Right atrium auricular region (tissue), 2 donors: ENCODE data around the gene HDAC10. TPM values are rescaled to one million over a fixed set of nuclear protein-coding genes. Genes with fewer than 3 reads are reported as not detected.

ENCODE experiments used
- DNase-seq: peaks from one replicate; pipeline ENCODE4 v3.0.0-alpha.2; 2019; ENCODE audit warnings: low spot score
- H3K27ac ChIP-seq, 2 donors: fragments of 200-600 bp; sonication (generic); 1 replicate in 1 of 2; 2 replicates in 1 of 2; pipeline ENCODE4 v1.5.1; 2016 to 2019
- H3K27me3 ChIP-seq, 2 donors: fragments of 200-600 bp; sonication (generic); one replicate each; pipeline versions ENCODE4 v1.5.1 to v1.6.0; 2017 to 2019
- H3K36me3 ChIP-seq: fragments of 200-600 bp; sonication (generic); one replicate; pipeline ENCODE4 v1.5.1; 2016
- H3K4me1 ChIP-seq, 2 donors: fragments of 200-600 bp; sonication (generic); one replicate each; pipeline versions ENCODE4 v1.5.1 to v1.6.0; 2017 to 2019
- H3K4me3 ChIP-seq, 2 donors: fragments of 200-600 bp; sonication (generic); 1 replicate in 1 of 2; 2 replicates in 1 of 2; pipeline ENCODE4 v1.5.1; 2017 to 2019; ENCODE audit warnings: mild to moderate bottlenecking in 1 of 2, moderate library complexity in 1 of 2
- H3K9me3 ChIP-seq, 2 donors: fragments of 200-600 bp; sonication (generic); one replicate each; pipeline ENCODE4 v1.5.1; 2019
- CTCF ChIP-seq, 2 donors: fragments of 200-600 bp; sonication (generic); IDR thresholded peaks; one replicate each; pipeline ENCODE4 v1.5.1; 2019; ENCODE audit warnings: antibody characterized with exemption in 2 of 2
- total RNA-seq, 2 donors: library from RNA; depleted of rRNA; stranded (reverse); fragments of >200 nt; gene quantifications; one replicate each; pipeline ENCODE4 v1.1.0, GENCODE V29; 2016

Gene HDAC10
- total RNA-seq, 2 donors from 2014 or later = 6.7 to 9.1 TPM

- H3K36me3 ChIP-seq = peaks cover 86% of the 10 kb centered on the region
- DNase-seq = no peak
- no peaks in the 10 kb centered on the region for H3K27me3 ChIP-seq
- no peak overlapping the region for H3K4me3 ChIP-seq
- TF ChIP-seq CTCF (IDR thresholded peaks at IDR 0.05) = no peak
- H3K27ac ChIP-seq = no peak overlapping the region
- H3K9me3 ChIP-seq = no peaks in the 10 kb centered on the region
- H3K4me1 ChIP-seq = peaks cover 0 to 4% of the 10 kb centered on the region in 2 donors
These were observed 32.7 kb downstream of the HDAC10 start for GRCh38 chr22:50218153-50218995.

GRCh38 chr22:50217543-50218152 lies 33.4 kb downstream of the HDAC10 start:
- H3K4me3 ChIP-seq = no peak overlapping the region
- no peak for DNase-seq
- no peaks in the 10 kb centered on the region for H3K9me3 ChIP-seq
- H3K27ac ChIP-seq = no peak overlapping the region
- TF ChIP-seq CTCF (IDR thresholded peaks at IDR 0.05) = no peak
- H3K36me3 ChIP-seq = peaks cover 86% of the 10 kb centered on the region
- no peaks in the 10 kb centered on the region for H3K27me3 ChIP-seq
- peaks cover 0 to 4% of the 10 kb centered on the region in 2 donors for H3K4me1 ChIP-seq

- Histone ChIP-seq H3K4me3 (no peak overlapping the region), H3K27me3 (no peaks in the 10 kb centered on the region), H3K36me3 (peaks cover 84% of the 10 kb centered on the region), H3K9me3 (no peaks in the 10 kb centered on the region), H3K4me1 (peaks cover 0 to 4% of the 10 kb centered on the region in 2 donors), H3K27ac (no peak overlapping the region)
- no peak for DNase-seq
- TF ChIP-seq CTCF (IDR thresholded peaks at IDR 0.05) = no peak
These were observed 34.2 kb downstream of the HDAC10 start for GRCh38 chr22:50216684-50217520.

DNA sequence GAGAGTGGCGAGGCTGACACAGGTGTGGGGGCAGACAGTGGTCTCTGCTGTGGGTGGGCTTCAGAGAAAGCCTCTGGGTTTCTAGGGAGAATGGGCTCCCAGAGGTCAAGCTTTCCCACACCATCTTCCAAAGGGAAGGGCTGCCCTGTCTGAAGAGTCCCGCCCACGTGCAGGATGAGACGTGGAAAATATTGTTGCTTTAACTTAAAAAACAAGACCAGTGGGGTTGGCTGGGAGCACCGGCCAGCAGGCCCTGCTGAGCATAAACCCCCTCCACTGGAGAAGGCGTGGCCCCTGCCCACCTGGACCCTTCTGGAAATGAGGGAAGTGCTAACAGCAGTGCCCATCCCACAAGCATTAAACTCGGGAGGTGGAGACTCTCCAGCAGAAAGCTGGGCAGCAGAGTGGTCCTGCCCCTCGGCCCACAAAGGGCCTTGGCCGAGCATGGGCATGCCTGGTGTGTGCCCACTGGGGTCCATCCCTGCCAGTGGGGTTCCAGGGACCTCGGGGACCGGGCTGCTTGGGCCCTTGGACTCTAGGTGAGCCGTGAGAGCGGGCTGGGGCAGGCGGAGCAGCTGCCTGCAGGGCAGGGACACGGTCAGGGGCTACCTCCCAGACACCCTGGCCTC lies 34.9 kb downstream of the HDAC10 start:
- no peak for DNase-seq
- Histone ChIP-seq H3K9me3 (no peaks in the 10 kb centered on the region), H3K4me1 (peaks cover 0 to 4% of the 10 kb centered on the region in 2 donors), H3K27me3 (no peaks in the 10 kb centered on the region), H3K36me3 (peaks cover 78% of the 10 kb centered on the region), H3K27ac (no peak overlapping the region), H3K4me3 (no peak overlapping the region)
- TF ChIP-seq CTCF (IDR thresholded peaks at IDR 0.05) = no peak

GRCh38 chr22:50215297-50216054 lies 35.6 kb downstream of the HDAC10 start:
- no peak overlapping the region for H3K4me3 ChIP-seq
- TF ChIP-seq CTCF (IDR thresholded peaks at IDR 0.05) = no peak
- no peak overlapping the region for H3K27ac ChIP-seq
- H3K4me1 ChIP-seq = peaks cover 0 to 4% of the 10 kb centered on the region in 2 donors
- no peaks in the 10 kb centered on the region for H3K27me3 ChIP-seq
- no peak for DNase-seq
- H3K36me3 ChIP-seq = peaks cover 78% of the 10 kb centered on the region
- H3K9me3 ChIP-seq = no peaks in the 10 kb centered on the region
